Trophoblast cell (in vitro differentiated cells and primary cell): Measurements from ENCODE around the gene LRRC39. TPM values are rescaled to one million over a fixed set of nuclear protein-coding genes. Genes with fewer than 3 reads are reported as not detected.

Experiments
- DNase-seq, 2 donors: peaks; one replicate each; pipeline ENCODE4 v3.0.0-alpha.2; 2016
- H2AFZ ChIP-seq: 2 replicates; pipeline ENCODE4 v1.6.1; 2013; ENCODE audit warnings: low read length, moderate library complexity, mild to moderate bottlenecking; ENCODE audit not compliant: insufficient read depth, poor library complexity
- H2AK5ac ChIP-seq: 2 replicates; pipeline ENCODE4 v1.6.1; 2013; ENCODE audit warnings: mild to moderate bottlenecking, low read length
- H2BK120ac ChIP-seq: 2 replicates; pipeline ENCODE4 v1.6.1; 2013; ENCODE audit warnings: low read length, mild to moderate bottlenecking, moderate library complexity; ENCODE audit not compliant: insufficient read depth, poor library complexity
- H2BK12ac ChIP-seq: 2 replicates; pipeline ENCODE4 v1.6.1; 2013; ENCODE audit warnings: mild to moderate bottlenecking, low read length, moderate library complexity
- H2BK5ac ChIP-seq: 2 replicates; pipeline ENCODE4 v1.6.1; 2013; ENCODE audit warnings: low read length, low read depth, moderate library complexity, mild to moderate bottlenecking; ENCODE audit not compliant: poor library complexity
- H3K14ac ChIP-seq: 2 replicates; pipeline ENCODE4 v1.6.1; 2013; ENCODE audit warnings: mild to moderate bottlenecking, low read length
- H3K18ac ChIP-seq: 2 replicates; pipeline ENCODE4 v1.6.1; 2013; ENCODE audit warnings: mild to moderate bottlenecking, low read length
- H3K23ac ChIP-seq: 2 replicates; pipeline ENCODE4 v1.6.1; 2013; ENCODE audit warnings: low read length
- H3K27ac ChIP-seq: 2 replicates; pipeline ENCODE4 v1.5.1; 2013; ENCODE audit warnings: low read depth, mild to moderate bottlenecking, inconsistent platforms, low read length, moderate library complexity
- H3K27me3 ChIP-seq: 2 replicates; pipeline ENCODE4 v1.6.1; 2013; ENCODE audit warnings: inconsistent platforms, mild to moderate bottlenecking, low read length, moderate library complexity; ENCODE audit not compliant: insufficient read depth
- H3K36me3 ChIP-seq, 2 experiments: 1 replicate in 1 of 2; 2 replicates in 1 of 2; pipeline ENCODE4 v1.6.1; 2013; ENCODE audit warnings: low read length in 2 of 2, mild to moderate bottlenecking in 2 of 2, moderate library complexity in 1 of 2; ENCODE audit not compliant: insufficient read depth in 2 of 2, control insufficient read depth in 1 of 2
- H3K4ac ChIP-seq: 2 replicates; pipeline ENCODE4 v1.6.1; 2013; ENCODE audit warnings: low read depth, mild to moderate bottlenecking, low read length, moderate library complexity
- H3K4me1 ChIP-seq, 2 experiments: 1 replicate in 1 of 2; 2 replicates in 1 of 2; pipeline ENCODE4 v1.6.1; 2013; ENCODE audit warnings: low read length in 2 of 2, mild to moderate bottlenecking in 2 of 2, moderate library complexity in 1 of 2; ENCODE audit not compliant: insufficient read depth in 2 of 2, control insufficient read depth in 1 of 2
- H3K4me2 ChIP-seq: 2 replicates; pipeline ENCODE4 v1.6.1; 2013; ENCODE audit warnings: inconsistent platforms, mild to moderate bottlenecking, low read length, moderate library complexity
- H3K4me3 ChIP-seq: 2 replicates; pipeline ENCODE4 v1.5.1; 2013; ENCODE audit warnings: mild to moderate bottlenecking, low read depth, low read length, inconsistent platforms
- H3K79me1 ChIP-seq: one replicate; pipeline ENCODE4 v1.6.1; 2013; ENCODE audit warnings: low read length
- H3K79me2 ChIP-seq: 2 replicates; pipeline ENCODE4 v1.6.1; 2013; ENCODE audit warnings: low read length, mild to moderate bottlenecking; ENCODE audit not compliant: control insufficient read depth, insufficient read depth, poor library complexity
- H3K9ac ChIP-seq: 2 replicates; pipeline ENCODE4 v1.6.1; 2013; ENCODE audit warnings: mild to moderate bottlenecking, low read length
- H3K9me3 ChIP-seq: 2 replicates; pipeline ENCODE4 v1.6.1; 2013; ENCODE audit warnings: low read depth, mild to moderate bottlenecking, control low read depth, inconsistent platforms, low read length; ENCODE audit not compliant: insufficient read depth
- H4K12ac ChIP-seq: 2 replicates; pipeline ENCODE4 v1.6.1; 2013; ENCODE audit warnings: low read depth, mild to moderate bottlenecking, low read length, moderate library complexity
- H4K8ac ChIP-seq: 2 replicates; pipeline ENCODE4 v1.6.1; 2013; ENCODE audit warnings: low read depth, mild to moderate bottlenecking, low read length, moderate library complexity
- H4K91ac ChIP-seq: one replicate; pipeline ENCODE4 v1.6.1; 2013; ENCODE audit warnings: low read depth, mild to moderate bottlenecking, low read length, moderate library complexity
- WGBS: extraction: QIAGEN DNeasy Blood & Tissue Kit; methylation state at CpG from one replicate; pipeline ENCODE4 v1.1.7; 2013; ENCODE audit warnings: missing lambda C conversion rate; ENCODE audit not compliant: insufficient read length, insufficient coverage; ENCODE audit errors: extremely low coverage; 5-methylcytosine and 5-hydroxymethylcytosine counted together
- polyA plus RNA-seq: library from polyadenylated mRNA; stranded (reverse); fragments of 200-250 nt; gene quantifications from 2 replicates; pipeline ENCODE4 v1.2.3, GENCODE V29; 2013

Gene LRRC39
- polyA plus RNA-seq = 0.42 and 0.46 TPM in 2 replicates

DNA sequence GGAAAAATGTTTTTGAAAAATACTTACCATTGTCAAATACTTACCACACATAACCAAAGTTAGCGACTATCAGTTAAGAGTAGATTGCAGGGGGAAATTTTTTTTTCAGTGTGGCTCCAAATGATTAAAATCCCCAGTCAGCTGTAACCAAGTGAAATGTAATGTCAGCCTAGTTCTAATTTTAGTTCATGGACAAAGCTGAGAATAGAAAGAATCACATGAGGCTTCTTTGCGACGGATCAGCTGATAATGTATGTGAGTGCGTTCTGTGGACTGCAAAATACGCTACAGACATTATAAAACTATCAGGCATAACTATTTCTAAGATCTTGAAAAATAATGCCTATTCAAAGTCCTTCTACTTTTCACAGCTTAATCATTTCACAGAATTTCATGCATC is at the start of gene LRRC39:
Gene LRRC39, minus strand, starts transcription at position 166 of the 400 bp plus-strand sequence. CDS start 9,740 bp downstream, outside the sequence.
- H3K27ac ChIP-seq = no peak within 1 kb of the TSS
- H2AK5ac ChIP-seq = no peak within 1 kb of the TSS
- no peak within 1 kb of the TSS for H2AFZ ChIP-seq
- no peak within 1 kb of the TSS for H4K12ac ChIP-seq
- no peaks in the 10 kb centered on the region for H3K27me3 ChIP-seq
- no peaks in the 10 kb centered on the region for H3K4me1 ChIP-seq
- no peak within 1 kb of the TSS for H3K4me3 ChIP-seq
- no peak within 1 kb of the TSS for H3K9ac ChIP-seq
- H3K14ac ChIP-seq = no peak within 1 kb of the TSS
- H3K4me2 ChIP-seq = no peak within 1 kb of the TSS
- H3K4ac ChIP-seq = no peak within 1 kb of the TSS
- no peak within 1 kb of the TSS for H2BK5ac ChIP-seq
- H3K9me3 ChIP-seq = no peaks in the 10 kb centered on the region
- no peak within 1 kb of the TSS for H4K8ac ChIP-seq
- DNase-seq = no peak
- H2BK12ac ChIP-seq = no peak within 1 kb of the TSS
- no CpG with 5 or more reads among the region's 5 CpGs for WGBS
- no peak within 1 kb of the TSS for H3K23ac ChIP-seq
- H3K79me2 ChIP-seq = no peaks in the 10 kb centered on the region
- H4K91ac ChIP-seq = no peak within 1 kb of the TSS
- no peak within 1 kb of the TSS for H3K18ac ChIP-seq
- H3K36me3 ChIP-seq = no peaks in the 10 kb centered on the region
- no peaks in the 10 kb centered on the region for H3K79me1 ChIP-seq
- H2BK120ac ChIP-seq = no peak within 1 kb of the TSS

DNA sequence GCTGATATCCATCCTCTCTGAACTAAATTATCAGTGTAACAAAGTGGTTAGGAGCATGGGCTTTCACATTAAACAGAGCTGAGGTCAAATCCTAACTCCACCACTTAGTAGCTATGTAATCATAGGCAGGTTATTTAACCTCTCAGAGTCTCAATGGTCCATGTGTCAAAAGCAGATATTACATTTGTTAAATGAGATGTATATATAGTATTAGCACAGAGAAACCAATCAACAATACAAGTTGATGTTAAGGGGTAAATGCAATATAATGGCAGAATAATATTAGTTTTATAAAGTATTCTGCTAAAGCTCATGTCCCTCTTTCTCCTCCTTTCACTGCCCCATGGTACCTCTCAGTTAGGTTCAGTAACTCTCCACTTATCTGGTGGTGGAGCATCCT is 44.4 kb upstream of the LRRC39 start:
- Histone ChIP-seq H3K79me2 (no peaks in the 10 kb centered on the region), H3K79me1 (no peaks in the 10 kb centered on the region), H3K27ac (no peak overlapping the region), H2AFZ (no peak overlapping the region), H3K4me2 (no peak overlapping the region), H2BK120ac (no peak overlapping the region), H3K4me1 (no peaks in the 10 kb centered on the region), H3K9me3 (no peaks in the 10 kb centered on the region), H3K4ac (no peak overlapping the region), H3K27me3 (no peaks in the 10 kb centered on the region), H4K8ac (no peak overlapping the region), H2BK12ac (no peak overlapping the region), H2AK5ac (no peak overlapping the region), H3K23ac (no peak overlapping the region), H2BK5ac (no peak overlapping the region), H4K91ac (no peak overlapping the region), H3K4me3 (no peak overlapping the region), H3K36me3 (no peaks in the 10 kb centered on the region), H3K14ac (no peak overlapping the region), H3K9ac (no peak overlapping the region), H4K12ac (no peak overlapping the region), H3K18ac (no peak overlapping the region)
- no peak for DNase-seq

DNA sequence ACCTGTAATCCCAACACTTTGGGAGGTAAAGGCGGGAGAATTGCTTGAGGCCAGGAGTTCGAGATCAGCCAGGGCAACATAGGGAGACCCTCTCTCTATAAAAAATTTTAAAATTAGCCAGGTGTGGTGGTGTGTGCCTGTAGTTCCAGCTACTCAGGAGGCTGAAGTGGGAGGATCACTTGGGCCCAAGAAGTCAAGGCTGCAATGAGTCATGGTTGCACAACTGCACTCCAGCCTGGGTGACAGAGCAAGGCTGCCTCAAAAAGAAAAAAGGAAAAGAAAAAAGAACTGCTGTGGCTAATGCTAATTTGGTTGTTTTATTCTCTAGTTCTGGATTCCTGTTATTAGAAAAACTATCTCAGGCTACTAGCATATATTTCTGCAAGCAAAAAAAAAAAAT is 41.8 kb upstream of the LRRC39 start:
- Histone ChIP-seq H3K4ac (no peak overlapping the region), H3K23ac (no peak overlapping the region), H3K4me1 (no peaks in the 10 kb centered on the region), H2BK12ac (no peak overlapping the region), H2AK5ac (no peak overlapping the region), H3K36me3 (peaks cover 1 to 4% of the 10 kb centered on the region in 2 experiments), H3K4me2 (no peak overlapping the region), H3K9me3 (no peaks in the 10 kb centered on the region), H3K9ac (no peak overlapping the region), H3K79me1 (no peaks in the 10 kb centered on the region), H2AFZ (no peak overlapping the region), H3K27ac (no peak overlapping the region), H2BK120ac (no peak overlapping the region), H3K4me3 (no peak overlapping the region), H3K27me3 (no peaks in the 10 kb centered on the region), H3K79me2 (no peaks in the 10 kb centered on the region), H4K8ac (no peak overlapping the region), H3K14ac (no peak overlapping the region), H4K91ac (no peak overlapping the region), H3K18ac (no peak overlapping the region), H4K12ac (no peak overlapping the region), H2BK5ac (no peak overlapping the region)
- WGBS = no CpG with 5 or more reads among the region's 2 CpGs
- DNase-seq = peak in 1 of 2 donors; percentile 53

DNA sequence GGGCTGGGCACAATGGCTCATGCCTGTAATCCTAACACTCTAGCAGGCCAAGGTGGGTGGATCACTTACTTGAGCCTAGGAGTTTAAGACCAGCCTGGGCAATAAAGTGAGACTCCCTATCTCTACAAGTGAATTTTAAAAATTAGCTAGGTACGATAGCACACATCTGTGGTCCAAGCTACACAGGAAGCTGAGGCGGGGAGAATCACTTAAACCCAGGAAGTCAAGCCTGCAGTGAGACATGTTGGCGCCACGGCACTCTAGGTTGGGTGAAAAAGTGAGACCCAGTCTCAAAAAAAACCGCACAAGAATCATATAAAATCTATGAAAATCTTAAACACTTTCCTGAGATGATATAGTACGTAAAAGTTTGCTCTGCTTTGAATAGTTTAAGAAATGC is 41.4 kb upstream of the LRRC39 start:
- Histone ChIP-seq H3K18ac (no peak overlapping the region), H2BK12ac (no peak overlapping the region), H3K4me1 (no peaks in the 10 kb centered on the region), H3K9me3 (no peaks in the 10 kb centered on the region), H3K27ac (no peak overlapping the region), H4K12ac (no peak overlapping the region), H3K14ac (no peak overlapping the region), H3K4ac (no peak overlapping the region), H2BK5ac (no peak overlapping the region), H3K4me2 (no peak overlapping the region), H3K27me3 (no peaks in the 10 kb centered on the region), H3K36me3 (peaks cover 5% of the 10 kb centered on the region in 2 experiments), H3K23ac (no peak overlapping the region), H2BK120ac (no peak overlapping the region), H3K79me2 (no peaks in the 10 kb centered on the region), H4K91ac (no peak overlapping the region), H2AFZ (no peak overlapping the region), H2AK5ac (no peak overlapping the region), H3K4me3 (no peak overlapping the region), H4K8ac (no peak overlapping the region), H3K79me1 (no peaks in the 10 kb centered on the region), H3K9ac (no peak overlapping the region)
- DNase-seq = no peak
- no CpG with 5 or more reads among the region's 6 CpGs for WGBS
